T-helper 2 cell (primary cell): ENCODE measurements around the gene TMEM134.

Source experiments
- DNase-seq, 5 experiments: peaks; one replicate each; pipeline versions ENCODE4 v3.0.0 to v3.0.0-alpha.2; 2012 to 2022

The TMEM134 gene

DNA sequence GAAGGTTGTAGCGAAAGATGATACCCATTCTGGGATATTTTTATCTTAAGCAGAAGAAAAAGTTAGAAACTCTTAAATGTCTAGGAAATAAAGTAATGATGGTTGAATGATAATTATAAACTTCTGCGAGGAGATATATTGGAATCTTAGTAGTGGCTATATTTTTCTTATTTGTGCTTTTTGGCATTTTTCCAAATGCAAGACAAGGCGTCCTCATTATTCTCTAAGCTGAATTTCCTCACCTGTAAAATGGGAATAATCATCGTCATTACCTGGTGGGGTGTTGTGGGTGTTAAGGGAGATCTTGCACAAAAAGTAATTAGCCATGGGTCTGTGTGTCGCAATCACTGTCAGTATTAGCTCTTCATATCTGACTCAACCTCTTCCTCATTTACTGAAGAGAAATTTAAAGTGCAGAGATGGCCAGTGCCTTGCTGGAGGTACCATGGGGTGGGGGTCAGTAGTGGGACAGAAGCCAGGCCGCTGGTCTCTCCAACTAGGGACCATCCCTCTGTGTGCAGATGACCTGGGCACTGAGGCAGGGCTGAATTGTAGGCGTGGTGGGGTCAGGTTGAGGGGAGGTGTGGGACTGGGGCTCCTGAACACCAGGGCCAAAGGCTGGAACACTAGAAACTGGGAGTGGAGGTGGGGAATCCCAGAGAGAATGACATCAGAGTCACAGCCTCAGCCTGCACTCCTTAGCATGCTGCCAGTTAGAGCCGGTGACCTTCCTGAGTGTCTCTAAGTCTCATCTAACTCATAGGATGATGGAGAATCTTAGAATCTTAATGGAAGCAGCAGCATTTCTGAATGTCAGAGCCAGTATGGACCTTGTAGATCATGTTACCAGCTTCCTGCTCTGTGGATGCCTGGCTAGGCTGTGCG, 32.0 kb upstream of the TMEM134 start:
- DNase-seq, result no peak

GRCh38 chr11:67500484-67500821, 31.4 kb upstream of the TMEM134 start:
- DNase-seq, result no peak

DNA sequence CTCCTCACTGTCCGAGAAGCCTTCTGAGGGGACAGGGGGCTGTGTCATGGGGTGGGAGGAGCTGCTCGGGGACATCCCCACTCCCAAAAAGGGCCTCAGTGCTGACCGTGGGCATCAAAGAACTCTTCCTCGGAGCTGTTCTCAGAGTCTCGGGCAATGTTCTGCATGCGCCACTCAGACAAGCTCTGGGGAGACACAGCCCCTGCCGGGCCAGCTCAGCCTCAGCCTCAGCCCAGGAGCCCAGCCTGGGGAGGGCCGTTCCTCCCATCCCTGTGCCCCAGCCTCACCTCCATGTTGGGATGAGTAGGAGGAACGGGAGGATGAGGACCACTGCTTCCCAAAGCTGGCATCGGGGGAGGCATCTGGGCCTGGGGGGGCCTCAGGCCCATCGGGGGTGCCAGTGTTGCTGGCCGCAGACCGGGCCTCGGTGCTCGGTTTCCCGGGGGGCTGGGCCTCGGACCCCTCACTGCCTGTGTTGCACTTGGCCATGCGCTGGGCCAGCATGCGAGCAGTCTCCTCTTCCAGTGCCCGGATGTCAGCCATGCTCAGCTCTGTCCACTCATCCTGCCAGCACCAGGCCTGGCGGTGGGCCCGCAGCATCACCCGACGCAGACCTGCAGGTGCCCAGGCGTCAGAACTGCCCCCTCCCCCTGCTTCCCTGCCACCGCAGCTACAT, 30.9 kb upstream of the TMEM134 start:
- no peak for DNase-seq

DNA sequence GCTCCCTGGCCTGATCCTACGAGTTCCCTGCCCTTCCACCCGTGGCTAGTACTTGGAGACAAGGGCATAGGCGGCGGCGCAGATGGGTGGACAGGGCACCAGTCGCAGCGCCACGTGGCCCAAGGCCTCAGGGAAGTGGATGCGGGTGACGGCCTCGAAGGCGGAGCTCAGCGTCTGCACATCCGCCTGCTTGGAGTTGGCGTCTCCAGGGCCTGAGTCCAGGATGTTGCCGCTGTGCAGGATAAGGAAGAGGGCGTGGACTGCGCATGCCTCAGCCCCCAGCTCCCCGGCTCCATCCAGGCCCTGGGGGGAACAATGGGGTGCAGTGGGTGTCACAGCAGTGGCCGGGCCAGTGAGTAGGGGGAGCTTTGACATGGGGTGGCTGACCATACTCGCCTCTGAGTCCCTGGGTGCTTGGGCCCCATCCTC, 29.5 kb upstream of the TMEM134 start:
- DNase-seq, result no peak

- no peak for DNase-seq
Observed at GRCh38 chr11:67497656-67498291, 28.7 kb upstream of the TMEM134 start.

- DNase-seq, result no peak
Observed at GRCh38 chr11:67496113-67496512, 27.1 kb upstream of the TMEM134 start.

GRCh38 chr11:67495234-67496005, 26.4 kb upstream of the TMEM134 start:
- no peak for DNase-seq

- no peak for DNase-seq
Observed at GRCh38 chr11:67494371-67495233, 25.6 kb upstream of the TMEM134 start.

GRCh38 chr11:67493548-67494370, 24.7 kb upstream of the TMEM134 start:
- no peak for DNase-seq

DNA sequence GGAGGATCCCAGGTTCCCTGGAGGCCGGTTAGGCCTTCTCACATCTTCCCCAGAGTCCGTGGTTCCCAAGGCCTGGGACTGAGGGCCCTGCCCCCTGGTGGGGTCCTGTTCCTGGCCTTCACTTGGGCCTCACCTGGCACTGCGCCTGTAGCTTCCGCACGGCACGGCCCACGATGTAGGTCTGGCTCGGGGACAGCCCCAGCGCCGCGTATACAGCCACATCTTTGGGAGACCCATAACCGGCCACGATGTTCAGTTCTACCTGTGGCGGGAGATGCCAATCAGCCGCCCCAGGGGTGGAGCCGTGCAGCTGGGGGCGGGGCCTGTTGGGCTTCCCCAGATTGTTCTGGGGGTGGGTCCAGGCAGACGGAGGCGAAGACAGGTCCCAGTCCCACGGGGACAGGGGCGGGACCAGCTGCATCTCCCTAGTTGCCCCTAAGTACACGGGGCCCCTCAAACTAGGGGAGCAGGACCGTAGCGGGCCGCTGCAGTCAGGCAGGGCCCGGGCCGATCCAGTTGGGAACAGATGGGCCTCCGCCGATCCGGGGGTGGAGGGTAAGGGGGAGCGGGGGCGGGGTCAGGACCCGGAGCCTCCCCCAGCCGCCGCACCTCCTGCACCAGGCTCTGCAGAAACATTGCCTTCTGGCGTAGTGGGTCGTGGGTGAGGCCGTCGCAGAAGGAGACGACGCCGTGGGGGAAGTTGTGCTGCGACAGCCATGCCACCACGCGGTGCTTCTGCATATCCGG, 23.9 kb upstream of the TMEM134 start:
- DNase-seq, result no peak

- DNase-seq, result no peak
Observed at GRCh38 chr11:67492069-67492727, 23.1 kb upstream of the TMEM134 start.

- DNase-seq, result no peak
Observed at GRCh38 chr11:67491276-67492068, 22.4 kb upstream of the TMEM134 start.

DNA sequence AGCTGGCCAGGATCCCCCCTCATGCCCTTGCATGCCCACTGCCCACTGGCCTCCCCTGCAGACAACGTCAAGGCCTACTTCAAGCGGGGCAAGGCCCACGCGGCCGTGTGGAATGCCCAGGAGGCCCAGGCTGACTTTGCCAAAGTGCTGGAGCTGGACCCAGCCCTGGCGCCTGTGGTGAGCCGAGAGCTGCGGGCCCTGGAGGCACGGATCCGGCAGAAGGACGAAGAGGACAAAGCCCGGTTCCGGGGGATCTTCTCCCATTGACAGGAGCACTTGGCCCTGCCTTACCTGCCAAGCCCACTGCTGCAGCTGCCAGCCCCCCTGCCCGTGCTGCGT, 21.6 kb upstream of the TMEM134 start:
- DNase-seq, result no peak

GRCh38 chr11:67489885-67490726, 21.1 kb upstream of the TMEM134 start:
- no peak for DNase-seq

- no peak for DNase-seq
Observed at GRCh38 chr11:67489203-67489884, 20.3 kb upstream of the TMEM134 start.

DNA sequence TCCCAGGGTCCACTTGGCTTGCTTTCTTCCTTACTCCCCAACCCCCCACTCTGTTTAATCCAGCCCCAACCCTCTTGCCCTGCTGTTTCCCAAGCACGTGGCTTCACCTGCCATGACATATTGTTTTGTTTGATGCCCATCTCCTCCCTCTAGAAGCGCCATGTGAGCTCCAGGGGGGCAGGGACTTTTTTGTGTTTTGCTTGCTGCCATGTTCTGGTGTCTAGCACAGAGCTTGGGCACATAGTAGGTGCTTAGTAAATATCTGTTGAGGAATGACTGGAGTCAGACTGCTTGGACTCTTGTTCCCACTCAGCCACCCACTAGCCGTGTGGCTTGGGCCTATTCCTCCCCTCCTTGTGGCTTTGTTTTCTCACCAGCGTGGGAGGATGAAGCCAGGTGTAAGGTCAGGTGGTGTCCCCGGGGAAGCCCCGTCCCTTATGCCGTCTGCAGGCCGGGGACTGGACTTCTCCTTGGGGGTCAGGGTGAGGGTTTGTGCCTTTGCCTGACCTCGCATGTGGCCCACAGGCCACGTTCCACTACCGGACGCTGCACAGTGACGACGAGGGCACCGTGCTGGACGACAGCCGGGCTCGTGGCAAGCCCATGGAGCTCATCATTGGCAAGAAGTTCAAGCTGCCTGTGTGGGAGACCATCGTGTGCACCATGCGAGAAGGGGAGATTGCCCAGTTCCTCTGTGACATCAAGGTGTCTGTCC, 17.6 kb upstream of the TMEM134 start:
- DNase-seq, result peak in 1 of 5 experiments; percentile 33
